Measurements from ENCODE around the gene EMC6.

The EMC6 gene

GRCh38 chr17:3630781-3631180, 37.8 kb upstream of the EMC6 start:
- TF ChIP-seq, protein P1, sequence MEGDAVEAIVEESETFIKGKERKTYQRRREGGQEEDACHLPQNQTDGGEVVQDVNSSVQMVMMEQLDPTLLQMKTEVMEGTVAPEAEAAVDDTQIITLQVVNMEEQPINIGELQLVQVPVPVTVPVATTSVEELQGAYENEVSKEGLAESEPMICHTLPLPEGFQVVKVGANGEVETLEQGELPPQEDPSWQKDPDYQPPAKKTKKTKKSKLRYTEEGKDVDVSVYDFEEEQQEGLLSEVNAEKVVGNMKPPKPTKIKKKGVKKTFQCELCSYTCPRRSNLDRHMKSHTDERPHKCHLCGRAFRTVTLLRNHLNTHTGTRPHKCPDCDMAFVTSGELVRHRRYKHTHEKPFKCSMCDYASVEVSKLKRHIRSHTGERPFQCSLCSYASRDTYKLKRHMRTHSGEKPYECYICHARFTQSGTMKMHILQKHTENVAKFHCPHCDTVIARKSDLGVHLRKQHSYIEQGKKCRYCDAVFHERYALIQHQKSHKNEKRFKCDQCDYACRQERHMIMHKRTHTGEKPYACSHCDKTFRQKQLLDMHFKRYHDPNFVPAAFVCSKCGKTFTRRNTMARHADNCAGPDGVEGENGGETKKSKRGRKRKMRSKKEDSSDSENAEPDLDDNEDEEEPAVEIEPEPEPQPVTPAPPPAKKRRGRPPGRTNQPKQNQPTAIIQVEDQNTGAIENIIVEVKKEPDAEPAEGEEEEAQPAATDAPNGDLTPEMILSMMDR (conservative IDR thresholded peaks at IDR 0.05; ENCODE audit: low read depth): no peak
- DNase-seq (ENCODE audit: low spot score): no peak
- no peak overlapping the region for H3K27ac ChIP-seq
- CTCF ChIA-PET: no interaction called here
- POLR2A ChIA-PET (ENCODE audit: low non-redundant PET): no interaction called here

DNA sequence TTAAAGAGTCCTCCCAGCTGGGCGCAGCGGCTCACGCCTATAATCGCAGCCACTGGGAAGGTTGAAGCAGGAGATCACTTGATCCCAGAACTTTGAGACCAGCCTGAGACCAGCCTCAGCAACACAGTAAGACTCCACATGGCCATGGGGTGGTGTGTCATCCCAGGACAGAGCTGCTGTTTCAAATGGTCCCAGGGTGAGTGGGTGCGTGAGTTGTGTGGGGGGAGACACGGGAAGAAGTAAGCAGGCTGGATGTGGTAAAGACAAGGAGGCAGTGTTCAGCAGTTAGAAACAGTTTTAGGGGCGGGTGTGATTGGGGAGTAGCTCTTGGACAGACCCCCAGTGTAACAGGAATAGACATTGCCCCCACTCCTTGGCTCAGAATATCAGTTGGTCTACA, 36.3 kb upstream of the EMC6 start:
- no peak overlapping the region for H3K27ac ChIP-seq
- CTCF ChIA-PET: no interaction called here
- TF ChIP-seq, protein P1 (conservative IDR thresholded peaks at IDR 0.05; ENCODE audit: low read depth): no peak
- POLR2A ChIA-PET (ENCODE audit: low non-redundant PET): no interaction called here
- no peak for DNase-seq (ENCODE audit: low spot score)

DNA sequence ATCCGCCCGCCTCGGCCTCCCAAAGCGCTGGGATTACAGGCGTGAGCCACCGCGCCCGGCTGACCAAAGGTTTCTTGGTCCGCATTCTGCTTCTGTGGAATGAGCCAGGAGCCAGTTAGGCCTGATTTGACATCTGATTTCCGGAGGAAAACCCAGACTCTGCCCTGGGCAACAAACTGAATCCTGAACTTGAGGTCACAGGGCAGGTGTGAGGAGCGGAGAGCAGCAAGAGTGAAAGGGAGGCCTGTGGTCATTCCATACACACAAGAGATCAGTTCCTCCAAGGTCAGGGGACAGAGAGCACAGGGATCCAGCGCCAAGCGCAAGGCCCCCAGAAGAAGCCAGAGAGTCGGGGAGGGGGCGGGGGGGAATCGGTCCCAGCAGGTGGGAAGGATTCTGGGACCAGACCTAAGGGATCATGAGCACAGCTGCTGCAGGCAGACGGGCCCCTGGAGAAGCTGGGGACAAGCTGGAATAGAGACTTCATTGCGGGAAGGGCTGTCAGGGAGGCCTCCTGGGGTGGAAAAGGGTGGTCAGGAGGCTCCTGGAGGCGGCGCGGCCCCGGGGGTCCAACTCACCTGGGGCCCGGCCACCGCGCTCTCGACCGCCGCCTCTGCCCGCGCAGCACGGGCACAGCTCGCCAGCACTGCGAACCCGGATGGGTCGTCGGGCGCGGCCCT, 33.0 kb upstream of the EMC6 start:
- H3K27ac ChIP-seq: peak overlapping the region; percentile 97
- CTCF ChIA-PET: interaction anchor here (2.1 kb wide), 1 partner anchor 13 kb away, joined by 12 read pairs; no protein-coding TSS in a partner anchor
- POLR2A ChIA-PET (ENCODE audit: low non-redundant PET): interaction anchor here (0.6 to 1.9 kb wide), 4 partner anchors 9 to 119 kb away, joined by 3 to 8 read pairs (median 4); partner anchors contain the start of gene TAX1BP3
- TF ChIP-seq, protein P1 (conservative IDR thresholded peaks at IDR 0.05; ENCODE audit: low read depth): no peak
- DNase-seq (ENCODE audit: low spot score): peak; percentile 24

GRCh38 chr17:3636154-3636907, 32.3 kb upstream of the EMC6 start, which contains the start of the genes CTNS and SHPK:
CTNS (plus strand) TSS chr17:3636760; CDS start chr17:3640207, 3,447 bp downstream.
SHPK (minus strand) TSS chr17:3636250; CDS start chr17:3636219, 31 bp downstream.
- TF ChIP-seq, protein P1 (conservative IDR thresholded peaks at IDR 0.05; ENCODE audit: low read depth): no peak
- CTCF ChIA-PET: interaction anchor here (2.1 kb wide), 1 partner anchor 12 kb away, joined by 12 read pairs; no protein-coding TSS in a partner anchor
- peak; percentile 97 for DNase-seq (ENCODE audit: low spot score)
- POLR2A ChIA-PET (ENCODE audit: low non-redundant PET): interaction anchor here (0.5 to 1.9 kb wide), 5 partner anchors 10 to 119 kb away, joined by 3 to 8 read pairs (median 3); partner anchors contain the start of gene TAX1BP3
- peak within 1 kb of the TSS; percentile 97 for H3K27ac ChIP-seq

- H3K27ac ChIP-seq: peak overlapping the region; percentile 97
- ChIA-PET POLR2A (ENCODE audit: low non-redundant PET) (interaction anchor here (1.3 to 1.9 kb wide), 2 partner anchors 23 to 31 kb away, joined by 5 to 8 read pairs; partner anchors contain the start of gene TAX1BP3), CTCF (interaction anchor here (0.6 to 2.1 kb wide), 2 partner anchors 11 to 78 kb away, joined by 3 to 12 read pairs; no protein-coding TSS in a partner anchor)
- no peak for DNase-seq (ENCODE audit: low spot score)
- TF ChIP-seq, protein P1 (conservative IDR thresholded peaks at IDR 0.05; ENCODE audit: low read depth): no peak
Observed at GRCh38 chr17:3636908-3637373, 31.7 kb upstream of the EMC6 start.

DNA sequence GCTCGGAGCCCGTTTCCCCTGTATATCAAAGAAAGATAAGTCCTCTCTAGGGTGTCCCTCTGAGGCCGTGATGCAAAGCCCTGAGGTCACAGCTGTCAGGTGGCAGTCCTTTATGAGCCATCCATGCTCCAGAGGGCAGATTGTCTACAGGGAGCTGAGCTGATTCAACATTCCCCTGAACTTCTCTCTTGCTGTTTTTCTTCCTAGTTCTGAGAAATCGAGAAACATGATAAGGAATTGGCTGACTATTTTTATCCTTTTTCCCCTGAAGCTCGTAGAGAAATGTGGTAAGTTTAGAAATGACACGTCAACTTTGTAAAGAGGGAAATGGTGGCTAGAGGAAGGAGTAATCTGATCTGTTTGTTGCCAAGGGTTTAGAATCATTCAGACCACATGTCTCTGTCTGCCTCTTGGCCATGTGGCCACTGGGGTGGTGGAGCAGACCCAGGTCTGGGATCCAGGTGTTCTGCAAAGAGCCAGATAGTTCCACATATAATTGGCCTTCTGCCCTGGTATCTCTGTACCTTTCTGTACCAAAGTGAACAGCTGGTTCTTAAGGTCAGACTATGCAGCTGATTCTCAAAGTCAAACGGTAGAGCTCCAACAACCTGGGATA, 28.5 kb upstream of the EMC6 start:
- CTCF ChIA-PET: interaction anchor here (0.8 kb wide), 1 partner anchor 128 kb away, joined by 3 read pairs; no protein-coding TSS in a partner anchor
- TF ChIP-seq, protein P1 (conservative IDR thresholded peaks at IDR 0.05; ENCODE audit: low read depth): no peak
- DNase-seq (ENCODE audit: low spot score): no peak
- POLR2A ChIA-PET (ENCODE audit: low non-redundant PET): no interaction called here
- no peak overlapping the region for H3K27ac ChIP-seq

Measured in RWPE1 (cell line).